HG03342 (cell line): Measurements from ENCODE around the gene SSBP2.

Experiments
- ATAC-seq: cut with Tn5 transposase; IDR thresholded peaks from one replicate; pipeline ENCODE4 v1.9.1; 2021; ENCODE audit warnings: mild to moderate bottlenecking, moderate library complexity; ENCODE audit not compliant: unreplicated experiment

The SSBP2 gene

GRCh38 chr5:81767938-81768337, 17.0 kb upstream of the SSBP2 start:
- no peak for ATAC-seq

GRCh38 chr5:81767097-81767496, 16.2 kb upstream of the SSBP2 start:
- no peak for ATAC-seq

- ATAC-seq, result no peak
Measured at GRCh38 chr5:81766611-81767010, 15.7 kb upstream of the SSBP2 start.

- no peak for ATAC-seq
Measured at GRCh38 chr5:81763294-81763928, 12.5 kb upstream of the SSBP2 start.

- no peak for ATAC-seq
Measured at GRCh38 chr5:81762853-81763252, 12.0 kb upstream of the SSBP2 start.

- ATAC-seq, result no peak
Measured at GRCh38 chr5:81762401-81762800, 11.5 kb upstream of the SSBP2 start.

- no peak for ATAC-seq
Measured at GRCh38 chr5:81761970-81762369, 11.1 kb upstream of the SSBP2 start.

- no peak for ATAC-seq
Measured at GRCh38 chr5:81761270-81761669, 10.4 kb upstream of the SSBP2 start.

GRCh38 chr5:81760521-81760920, 9.6 kb upstream of the SSBP2 start:
- ATAC-seq, result no peak

- no peak for ATAC-seq
Measured at GRCh38 chr5:81759632-81760005, 8.7 kb upstream of the SSBP2 start.

- no peak for ATAC-seq
Measured at GRCh38 chr5:81757404-81757803, 6.5 kb upstream of the SSBP2 start.

GRCh38 chr5:81756016-81756415, 5.1 kb upstream of the SSBP2 start:
- no peak for ATAC-seq

- ATAC-seq, result no peak
Measured at GRCh38 chr5:81755320-81755719, 4.4 kb upstream of the SSBP2 start.

GRCh38 chr5:81754621-81755020, 3.7 kb upstream of the SSBP2 start:
- ATAC-seq, result no peak

- no peak for ATAC-seq
Measured at GRCh38 chr5:81753429-81753828, 2.5 kb upstream of the SSBP2 start.

GRCh38 chr5:81752644-81752963, 1.7 kb upstream of the SSBP2 start:
- no peak for ATAC-seq

GRCh38 chr5:81751836-81752643, 1.1 kb upstream of the SSBP2 start:
- ATAC-seq, result no peak

- ATAC-seq, result no peak
Measured at GRCh38 chr5:81750308-81751008, 439 bp downstream of the SSBP2 start.

- ATAC-seq, result peak; percentile 43
Measured at GRCh38 chr5:81749561-81750307, 1.2 kb downstream of the SSBP2 start.

GRCh38 chr5:81749192-81749560, 1.7 kb downstream of the SSBP2 start:
- no peak for ATAC-seq

GRCh38 chr5:81748556-81748955, 2.3 kb downstream of the SSBP2 start:
- ATAC-seq, result no peak

- no peak for ATAC-seq
Measured at GRCh38 chr5:81747030-81747429, 3.9 kb downstream of the SSBP2 start.
